Activated CD8-positive, alpha-beta memory T cell treated with anti-CD3 and anti-CD28 coated beads, Interleukin-2, amount 10 ng/mL, durations not matched to agents 7 days and 5 days (primary cell): ENCODE data around the gene KCNMB2. TPM values are rescaled to one million over a fixed set of nuclear protein-coding genes. Genes with fewer than 3 reads are reported as not detected.

Experiments
- ATAC-seq: fragments of 150-1000 bp; cut with Tn5 transposase; one replicate; pipeline ENCODE4 v1.10.0; 2021; ENCODE audit warnings: moderate library complexity
- CTCF ChIA-PET: fragments of 350-600 bp; sonication (Branson Sonifier 250); formaldehyde crosslinking; loops from one replicate; lab custom pipeline; 2021; ENCODE audit warnings: antibody characterized with exemption; lab: Charles Lee
- DNase-seq: peaks from one replicate; pipeline ENCODE4 v3.0.0-alpha.2; 2020
- H3K27ac Mint-ChIP-seq: one replicate; pipeline ENCODE4 v1.8.0; 2021; ENCODE audit warnings: mild to moderate bottlenecking, mixed read lengths
- H3K27me3 Mint-ChIP-seq: one replicate; pipeline ENCODE4 v1.8.0; 2021; ENCODE audit warnings: mixed read lengths
- H3K36me3 Mint-ChIP-seq: one replicate; pipeline ENCODE4 v1.8.0; 2021; ENCODE audit warnings: mild to moderate bottlenecking, mixed read lengths
- H3K4me1 Mint-ChIP-seq: one replicate; pipeline ENCODE4 v1.8.0; 2021; ENCODE audit warnings: mixed read lengths
- H3K4me3 Mint-ChIP-seq: one replicate; pipeline ENCODE4 v1.8.0; 2021; ENCODE audit warnings: mild to moderate bottlenecking, moderate library complexity, mixed read lengths
- H3K9me3 Mint-ChIP-seq: one replicate; pipeline ENCODE4 v1.8.0; 2022; ENCODE audit warnings: low read depth, mixed read lengths
- total RNA-seq, 2 experiments: library from RNA; stranded (reverse); gene quantifications; one replicate each; pipeline ENCODE4 v1.2.3, GENCODE V29; 2021

KCNMB2 gene
- total RNA-seq, 2 experiments from 2014 or later: not detected

- Mint-ChIP-seq H3K9me3 (no peaks in the 10 kb centered on the region), H3K4me1 (no peaks in the 10 kb centered on the region), H3K4me3 (no peak overlapping the region), H3K27ac (no peak overlapping the region), H3K27me3 (no peaks in the 10 kb centered on the region), H3K36me3 (no peaks in the 10 kb centered on the region)
- DNase-seq: no peak
- CTCF ChIA-PET: no interaction called here
- no peak for ATAC-seq
Measured at GRCh38 chr3:178827285-178827856, 291.1 kb downstream of the KCNMB2 start.

- Mint-ChIP-seq H3K4me1 (no peaks in the 10 kb centered on the region), H3K27ac (no peak overlapping the region), H3K4me3 (no peak overlapping the region), H3K36me3 (no peaks in the 10 kb centered on the region), H3K27me3 (no peaks in the 10 kb centered on the region), H3K9me3 (no peaks in the 10 kb centered on the region)
- CTCF ChIA-PET: no interaction called here
- ATAC-seq: no peak
- no peak for DNase-seq
Measured at GRCh38 chr3:178833695-178834094, 297.5 kb downstream of the KCNMB2 start.

- no peak for DNase-seq
- Mint-ChIP-seq H3K36me3 (no peaks in the 10 kb centered on the region), H3K4me3 (no peak overlapping the region), H3K9me3 (no peaks in the 10 kb centered on the region), H3K4me1 (no peaks in the 10 kb centered on the region), H3K27me3 (no peaks in the 10 kb centered on the region), H3K27ac (no peak overlapping the region)
- no peak for ATAC-seq
- CTCF ChIA-PET: no interaction called here
Measured at GRCh38 chr3:178835033-178835432, 298.8 kb downstream of the KCNMB2 start.

- CTCF ChIA-PET: no interaction called here
- DNase-seq (no peak), ATAC-seq (no peak)
- Mint-ChIP-seq H3K9me3 (no peaks in the 10 kb centered on the region), H3K36me3 (no peaks in the 10 kb centered on the region), H3K4me1 (no peaks in the 10 kb centered on the region), H3K4me3 (no peak overlapping the region), H3K27ac (no peak overlapping the region), H3K27me3 (no peaks in the 10 kb centered on the region)
Measured at GRCh38 chr3:178837512-178837911, 301.3 kb downstream of the KCNMB2 start.

GRCh38 chr3:178840586-178840985 lies 304.4 kb downstream of the KCNMB2 start:
- no peak for DNase-seq
- no peaks in the 10 kb centered on the region for H3K36me3 Mint-ChIP-seq

GRCh38 chr3:178841011-178841410 lies 304.8 kb downstream of the KCNMB2 start:
- Mint-ChIP-seq H3K36me3 (no peaks in the 10 kb centered on the region), H3K27me3 (no peaks in the 10 kb centered on the region), H3K4me3 (no peak overlapping the region), H3K9me3 (no peaks in the 10 kb centered on the region), H3K27ac (no peak overlapping the region), H3K4me1 (no peaks in the 10 kb centered on the region)
- CTCF ChIA-PET: no interaction called here
- ATAC-seq (no peak), DNase-seq (no peak)

More at GRCh38 chr3:178840586-178840985, 304.4 kb downstream of the KCNMB2 start:
- Mint-ChIP-seq H3K4me1 (no peaks in the 10 kb centered on the region), H3K4me3 (no peak overlapping the region), H3K9me3 (no peaks in the 10 kb centered on the region), H3K27ac (no peak overlapping the region), H3K27me3 (no peaks in the 10 kb centered on the region)
- ATAC-seq: no peak
- CTCF ChIA-PET: no interaction called here

- no peaks in the 10 kb centered on the region for H3K9me3 Mint-ChIP-seq
- no peak for ATAC-seq
Measured at GRCh38 chr3:178844916-178845315, 308.7 kb downstream of the KCNMB2 start.

GRCh38 chr3:178845420-178846118 lies 309.3 kb downstream of the KCNMB2 start:
- no peak for DNase-seq
- ATAC-seq: no peak
- H3K9me3 Mint-ChIP-seq: no peaks in the 10 kb centered on the region
- H3K36me3 Mint-ChIP-seq: no peaks in the 10 kb centered on the region
- CTCF ChIA-PET: no interaction called here
- no peaks in the 10 kb centered on the region for H3K4me1 Mint-ChIP-seq
- H3K27me3 Mint-ChIP-seq: no peaks in the 10 kb centered on the region
- H3K4me3 Mint-ChIP-seq: no peak overlapping the region
- no peak overlapping the region for H3K27ac Mint-ChIP-seq

More at GRCh38 chr3:178844916-178845315, 308.7 kb downstream of the KCNMB2 start:
- DNase-seq: no peak
- Mint-ChIP-seq H3K27me3 (no peaks in the 10 kb centered on the region), H3K36me3 (no peaks in the 10 kb centered on the region), H3K4me3 (no peak overlapping the region), H3K4me1 (no peaks in the 10 kb centered on the region), H3K27ac (no peak overlapping the region)
- CTCF ChIA-PET: no interaction called here

- ATAC-seq (no peak), DNase-seq (no peak)
- Mint-ChIP-seq H3K4me3 (no peak overlapping the region), H3K4me1 (no peaks in the 10 kb centered on the region), H3K27me3 (no peaks in the 10 kb centered on the region), H3K27ac (no peak overlapping the region), H3K9me3 (no peaks in the 10 kb centered on the region), H3K36me3 (no peaks in the 10 kb centered on the region)
- CTCF ChIA-PET: no interaction called here
Measured at GRCh38 chr3:178847190-178847589, 311.0 kb downstream of the KCNMB2 start.

- Mint-ChIP-seq H3K27ac (no peak overlapping the region), H3K4me1 (no peaks in the 10 kb centered on the region)
- ATAC-seq: no peak
Measured at GRCh38 chr3:178849199-178849910, 313.1 kb downstream of the KCNMB2 start.

GRCh38 chr3:178850450-178851190 lies 314.4 kb downstream of the KCNMB2 start:
- Mint-ChIP-seq H3K36me3 (no peaks in the 10 kb centered on the region), H3K27ac (no peak overlapping the region), H3K27me3 (no peaks in the 10 kb centered on the region), H3K4me3 (no peak overlapping the region), H3K4me1 (no peaks in the 10 kb centered on the region), H3K9me3 (no peaks in the 10 kb centered on the region)
- ATAC-seq (no peak), DNase-seq (no peak)
- CTCF ChIA-PET: no interaction called here

More at GRCh38 chr3:178849199-178849910, 313.1 kb downstream of the KCNMB2 start:
- Mint-ChIP-seq H3K27me3 (no peaks in the 10 kb centered on the region), H3K4me3 (no peak overlapping the region), H3K9me3 (no peaks in the 10 kb centered on the region), H3K36me3 (no peaks in the 10 kb centered on the region)
- no peak for DNase-seq
- CTCF ChIA-PET: no interaction called here

- Mint-ChIP-seq H3K27ac (no peak overlapping the region), H3K9me3 (no peaks in the 10 kb centered on the region), H3K27me3 (no peaks in the 10 kb centered on the region), H3K4me3 (no peak overlapping the region), H3K36me3 (no peaks in the 10 kb centered on the region), H3K4me1 (no peaks in the 10 kb centered on the region)
- CTCF ChIA-PET: no interaction called here
- DNase-seq (no peak), ATAC-seq (no peak)
Measured at GRCh38 chr3:178851564-178851963, 315.3 kb downstream of the KCNMB2 start.

- Mint-ChIP-seq H3K9me3 (peaks cover 3% of the 10 kb centered on the region), H3K4me3 (no peak overlapping the region), H3K27me3 (no peaks in the 10 kb centered on the region), H3K36me3 (no peaks in the 10 kb centered on the region), H3K4me1 (no peaks in the 10 kb centered on the region), H3K27ac (no peak overlapping the region)
- no peak for ATAC-seq
- CTCF ChIA-PET: no interaction called here
- DNase-seq: no peak
Measured at GRCh38 chr3:178856804-178857203, 320.6 kb downstream of the KCNMB2 start.
